MM.1S (cell line): ENCODE measurements around the gene MMP23B.
"Not testable (repeated sequence)": the region's sequence is repeated elsewhere in the genome, so short reads cannot be mapped to it uniquely, and the experiment has no call there.

Experiments used
- DNase-seq: peaks from one replicate; pipeline ENCODE4 v3.0.0-alpha.2; 2015
- H2AFZ ChIP-seq: fragments of 300-600 bp; sonication (generic); 2 replicates; pipeline ENCODE4 v1.6.0; 2016; ENCODE audit warnings: antibody characterized with exemption, low read length
- H3F3A ChIP-seq: fragments of 300-600 bp; sonication (generic); 2 replicates; pipeline ENCODE4 v1.6.1; 2016; ENCODE audit warnings: mild to moderate bottlenecking, antibody characterized with exemption, low read length, moderate library complexity, mixed read lengths; ENCODE audit not compliant: insufficient read depth
- H3K27ac ChIP-seq: fragments of 300-600 bp; sonication (generic); 2 replicates; pipeline ENCODE4 v1.5.1; 2016; ENCODE audit warnings: mild to moderate bottlenecking, low read length
- H3K27me3 ChIP-seq: fragments of 300-600 bp; sonication (generic); replicated peaks from 2 replicates; pipeline ENCODE4 v1.6.0; 2016; ENCODE audit warnings: low read length; ENCODE audit not compliant: insufficient read depth
- H3K36me3 ChIP-seq: fragments of 300-600 bp; sonication (generic); replicated peaks from 2 replicates; pipeline ENCODE4 v1.6.1; 2016; ENCODE audit warnings: mild to moderate bottlenecking, low read length, mixed read lengths; ENCODE audit not compliant: insufficient read depth
- H3K4me1 ChIP-seq: fragments of 300-600 bp; sonication (generic); 2 replicates; pipeline ENCODE4 v1.6.1; 2016; ENCODE audit warnings: low read length, mixed read lengths
- H3K4me2 ChIP-seq: fragments of 300-600 bp; sonication (generic); 2 replicates; pipeline ENCODE4 v1.6.0; 2016; ENCODE audit warnings: low read depth, low read length
- H3K4me3 ChIP-seq: fragments of 300-600 bp; sonication (generic); 2 replicates; pipeline ENCODE4 v1.5.1; 2016; ENCODE audit warnings: low read length, mixed read lengths
- H3K79me2 ChIP-seq: fragments of 300-600 bp; sonication (generic); 2 replicates; pipeline ENCODE4 v1.6.1; 2016; ENCODE audit warnings: mixed run types, low read length, mixed read lengths
- H3K9ac ChIP-seq: fragments of 300-600 bp; sonication (generic); 2 replicates; pipeline ENCODE4 v1.6.1; 2016; ENCODE audit warnings: low read length, mixed read lengths
- H3K9me2 ChIP-seq: fragments of 300-600 bp; sonication (generic); replicated peaks from 2 replicates; pipeline ENCODE4 v1.6.1; 2016; ENCODE audit warnings: mild to moderate bottlenecking, low read length, mixed read lengths; ENCODE audit not compliant: insufficient read depth
- H3K9me3 ChIP-seq: fragments of 300-600 bp; sonication (generic); replicated peaks from 2 replicates; pipeline ENCODE4 v1.6.1; 2016; ENCODE audit warnings: mild to moderate bottlenecking, low read length, mixed read lengths; ENCODE audit not compliant: insufficient read depth
- H4K20me1 ChIP-seq: fragments of 300-600 bp; sonication (generic); 2 replicates; pipeline ENCODE4 v1.6.1; 2016; ENCODE audit warnings: mild to moderate bottlenecking, low read length, moderate library complexity, mixed read lengths; ENCODE audit not compliant: insufficient read depth
- CTCF ChIP-seq: fragments of 300-600 bp; sonication (generic); IDR thresholded peaks from 2 replicates; pipeline ENCODE4 v1.5.1; 2016; ENCODE audit warnings: antibody characterized with exemption, low read length, mixed read lengths
- EZH2 ChIP-seq: fragments of 300-600 bp; sonication (generic); optimal IDR thresholded peaks from 2 replicates; pipeline ENCODE3; 2017; ENCODE audit warnings: low read depth, mild to moderate bottlenecking, antibody characterized with exemption, low read length, mixed read lengths
- EZH2phosphoT487 ChIP-seq: fragments of 300-600 bp; sonication (generic); IDR thresholded peaks from 2 replicates; pipeline ENCODE4 v1.6.1; 2018; ENCODE audit warnings: antibody characterized with exemption, low read length

The MMP23B gene

DNA sequence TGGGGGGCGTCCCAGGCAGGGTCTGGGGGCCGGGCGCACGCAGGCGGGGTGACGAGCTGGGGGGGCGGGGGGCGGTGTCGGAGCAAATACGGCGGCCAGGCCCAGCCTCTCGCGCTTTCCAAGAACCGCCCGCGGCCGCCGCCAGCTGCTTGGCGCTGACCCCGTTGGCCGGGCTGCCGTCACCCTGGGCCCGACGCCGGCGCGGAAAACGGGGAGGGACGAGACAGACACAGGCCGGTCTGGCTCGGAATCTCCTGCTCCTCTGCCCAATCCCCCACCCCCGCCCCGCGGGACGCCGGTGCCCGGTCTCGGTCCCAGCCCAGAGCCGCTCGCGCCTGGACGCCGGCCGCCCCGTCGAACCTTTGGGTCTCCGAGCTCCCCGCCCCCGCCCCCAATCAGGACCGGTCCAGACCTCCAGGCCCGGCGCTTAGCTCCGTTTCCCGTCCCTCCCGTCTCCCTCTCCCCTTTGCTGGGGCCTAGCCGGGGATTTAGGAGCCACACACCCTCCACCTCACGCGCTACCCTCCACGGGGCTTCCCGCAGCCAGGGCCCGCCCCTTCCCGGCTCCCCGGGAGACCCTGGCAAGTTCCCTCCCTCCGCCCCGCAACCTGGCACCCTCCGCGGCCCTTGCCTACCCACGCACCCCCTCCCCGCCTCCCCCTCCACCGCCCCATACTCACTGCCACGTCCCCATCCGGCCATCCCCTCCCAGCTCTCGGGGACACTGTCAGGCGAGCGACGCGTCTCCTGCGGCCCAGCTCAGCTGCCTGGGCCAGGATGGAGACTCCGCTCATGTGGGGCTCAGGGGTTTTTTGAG, 800 bp upstream of the MMP23B start:
- Histone ChIP-seq H3K9ac (peak overlapping the region; percentile 42; the same call in 1 of the 2 replicates), H3K9me2 (no peaks in the 10 kb centered on the region), H3K4me3 (peak overlapping the region; percentile 44; the same call in 1 of the 2 replicates), H3K36me3 (no peaks in the 10 kb centered on the region), H4K20me1 (no peaks in the 10 kb centered on the region), H3K27me3 (peaks cover 13% of the 10 kb centered on the region), H3K9me3 (no peaks in the 10 kb centered on the region), H2AFZ (0 out of 2 replicates have a peak overlapping the region, but pooled peaks have one; percentile 77), H3K4me2 (peak overlapping the region; percentile 81), H3F3A (no peaks in the 10 kb centered on the region), H3K79me2 (no peaks in the 10 kb centered on the region), H3K4me1 (peaks cover 4% of the 10 kb centered on the region; the same call in 1 of the 2 replicates), H3K27ac (no peak overlapping the region)
- no peak for DNase-seq
- TF ChIP-seq CTCF (no peak), EZH2phosphoT487 (no peak), EZH2 (no peak)

GRCh38 chr1:1633409-1633808, 1.4 kb downstream of the MMP23B start:
- not testable (repeated sequence) for H3K27ac ChIP-seq, H3K9ac ChIP-seq, H3K4me1 ChIP-seq, H2AFZ ChIP-seq, H3K4me2 ChIP-seq, DNase-seq, H3K4me3 ChIP-seq, H4K20me1 ChIP-seq, H3F3A ChIP-seq, H3K79me2 ChIP-seq, H3K9me3 ChIP-seq, H3K9me2 ChIP-seq, H3K36me3 ChIP-seq
- H3K27me3 ChIP-seq, result peaks cover 13% of the 10 kb centered on the region

GRCh38 chr1:1634613-1635012, 2.6 kb downstream of the MMP23B start:
- H3K9me3 ChIP-seq, H3K4me2 ChIP-seq, H3F3A ChIP-seq, H3K36me3 ChIP-seq, H3K9me2 ChIP-seq, H4K20me1 ChIP-seq, DNase-seq, H3K4me1 ChIP-seq, H3K79me2 ChIP-seq, H3K4me3 ChIP-seq, H3K27ac ChIP-seq, H3K9ac ChIP-seq, H2AFZ ChIP-seq: not testable (repeated sequence)
- peaks cover 13% of the 10 kb centered on the region for H3K27me3 ChIP-seq

GRCh38 chr1:1636621-1637478, 4.9 kb downstream of the MMP23B start:
- H3K79me2 ChIP-seq, H3K27me3 ChIP-seq, DNase-seq: not testable (repeated sequence)

DNA sequence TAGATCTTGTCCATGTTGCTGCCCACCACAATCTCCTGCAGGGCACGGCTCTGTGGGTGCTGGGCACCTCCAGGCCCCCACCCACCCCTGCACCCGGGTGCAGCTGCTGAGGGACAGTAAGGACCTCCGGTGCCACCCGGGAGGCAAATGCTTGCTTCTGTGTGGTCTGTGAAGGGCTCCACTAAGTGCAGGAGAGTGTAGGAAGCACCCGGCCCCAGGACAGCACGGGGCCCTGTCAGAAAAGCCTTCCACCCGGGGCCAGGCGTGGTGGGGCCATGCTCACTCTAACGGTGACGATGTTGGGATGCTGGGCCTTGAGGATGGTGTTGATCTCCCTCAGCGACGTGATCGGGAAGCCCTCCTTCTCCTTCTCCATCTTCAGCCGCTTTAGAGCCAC, 5.5 kb downstream of the MMP23B start:
- H3K27me3 ChIP-seq, H3K4me3 ChIP-seq, H3K4me2 ChIP-seq, H3F3A ChIP-seq, H2AFZ ChIP-seq, H3K9me3 ChIP-seq, H3K27ac ChIP-seq, H3K79me2 ChIP-seq, H3K36me3 ChIP-seq, H3K4me1 ChIP-seq, H4K20me1 ChIP-seq, H3K9ac ChIP-seq, DNase-seq, H3K9me2 ChIP-seq: not testable (repeated sequence)

More at GRCh38 chr1:1636621-1637478, 4.9 kb downstream of the MMP23B start:
- H3K27ac ChIP-seq, H3F3A ChIP-seq, H3K36me3 ChIP-seq, H2AFZ ChIP-seq, H4K20me1 ChIP-seq, H3K9me2 ChIP-seq, H3K4me2 ChIP-seq, H3K9me3 ChIP-seq, H3K4me1 ChIP-seq, H3K9ac ChIP-seq, H3K4me3 ChIP-seq: not testable (repeated sequence)

DNA sequence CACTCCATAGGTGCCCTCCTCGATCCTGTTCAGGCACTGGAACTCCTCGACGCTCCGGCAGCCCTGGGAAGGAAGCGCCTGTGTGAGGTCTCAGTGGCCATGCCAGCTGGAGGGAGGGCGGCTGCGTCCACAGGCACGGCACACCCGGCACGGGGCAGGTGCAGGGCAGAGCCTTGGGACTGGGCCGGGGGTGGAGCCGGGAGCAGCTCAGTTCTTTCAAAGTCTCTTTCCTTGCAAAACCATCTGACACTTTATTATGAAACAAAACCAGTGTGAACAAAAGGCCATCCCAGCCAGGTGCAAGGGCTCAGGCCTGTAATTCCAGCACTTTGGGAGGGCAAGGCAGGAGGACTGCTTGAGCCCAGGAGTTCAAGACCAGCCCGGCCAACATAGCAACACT, 6.6 kb downstream of the MMP23B start:
- not testable (repeated sequence) for H3F3A ChIP-seq, H3K27me3 ChIP-seq, H3K79me2 ChIP-seq, H4K20me1 ChIP-seq, H3K9me2 ChIP-seq, H3K27ac ChIP-seq, H3K9me3 ChIP-seq, H3K4me3 ChIP-seq, H3K4me1 ChIP-seq, DNase-seq, H2AFZ ChIP-seq, H3K36me3 ChIP-seq, H3K4me2 ChIP-seq, H3K9ac ChIP-seq
